Esophagus muscularis mucosa (tissue), 4 donors: ENCODE measurements around the gene MX1. TPM values are rescaled to one million over a fixed set of nuclear protein-coding genes. Genes with fewer than 3 reads are reported as not detected.

ENCODE experiments used
- DNase-seq: peaks from one replicate; pipeline ENCODE4 v3.0.0-alpha.2; 2017; ENCODE audit errors: extremely low spot score
- H3K27ac ChIP-seq, 4 donors: fragments of 200-600 bp; sonication (generic); replicated peaks in 1 of 4; 1 replicate in 3 of 4; 2 replicates in 1 of 4; pipeline ENCODE4 v1.5.1; 2016 to 2019; ENCODE audit warnings: mild to moderate bottlenecking in 1 of 4
- H3K27me3 ChIP-seq, 4 donors: fragments of 200-600 bp; sonication (generic); one replicate each; pipeline versions ENCODE4 v1.5.1 to v1.6.0; 2016 to 2019
- H3K36me3 ChIP-seq, 4 donors: fragments of 200-600 bp; sonication (generic); one replicate each; pipeline ENCODE4 v1.5.1; 2016 to 2019
- H3K4me1 ChIP-seq, 4 donors: fragments of 200-600 bp; sonication (generic); one replicate each; pipeline ENCODE4 v1.5.1; 2016 to 2019
- H3K4me3 ChIP-seq, 4 donors: fragments of 200-600 bp; sonication (generic); 1 replicate in 2 of 4; 2 replicates in 2 of 4; pipeline ENCODE4 v1.5.1; 2016 to 2019; ENCODE audit warnings: mild to moderate bottlenecking in 4 of 4, moderate library complexity in 1 of 4
- H3K9me3 ChIP-seq, 4 donors: fragments of 200-600 bp; sonication (generic); 1 replicate in 3 of 4; 2 replicates in 1 of 4; pipeline ENCODE4 v1.5.1; 2016 to 2019
- CTCF ChIP-seq, 3 experiments: fragments of 200-600 bp in 2 of 3; fragments of 450-650 bp in 1 of 3; sonication (generic) in 2 of 3; IDR thresholded peaks; one replicate each; pipeline ENCODE4 v1.5.1; 2017 to 2019; ENCODE audit warnings: antibody characterized with exemption in 3 of 3, mild to moderate bottlenecking in 2 of 3, moderate library complexity in 1 of 3
- EP300 ChIP-seq: sonication (generic); formaldehyde crosslinking; IDR thresholded peaks from one replicate; pipeline ENCODE4 v1.6.1; 2017; ENCODE audit warnings: antibody characterized with exemption
- POLR2A ChIP-seq: fragments of 450-650 bp; IDR thresholded peaks from one replicate; pipeline ENCODE4 v1.6.1; 2017; ENCODE audit warnings: antibody characterized with exemption, moderate library complexity, mild to moderate bottlenecking, low read depth
- POLR2AphosphoS5 ChIP-seq, 2 donors: sonication (generic); formaldehyde crosslinking; IDR thresholded peaks; one replicate each; pipeline ENCODE4 v1.6.1; 2017; ENCODE audit warnings: antibody characterized with exemption in 2 of 2
- WGBS: methylation state at CpG from one replicate; pipeline ENCODE4 v1.1.5; 2018; 5-methylcytosine and 5-hydroxymethylcytosine counted together
- intact Hi-C: fragments of 100-400 bp; cut with DNase I; formaldehyde crosslinking; loops from one replicate; pipeline ENCODE4 v1.15.1; 2023
- total RNA-seq, 4 donors: library from RNA; depleted of rRNA; stranded (reverse); fragments of >200 nt; gene quantifications; one replicate each; pipeline versions ENCODE4 v1.1.0 to v1.2.1, GENCODE V29; 2016

Gene MX1
- total RNA-seq, 4 donors from 2014 or later, result 13.8 to 34.6 (median 22.2) TPM

DNA sequence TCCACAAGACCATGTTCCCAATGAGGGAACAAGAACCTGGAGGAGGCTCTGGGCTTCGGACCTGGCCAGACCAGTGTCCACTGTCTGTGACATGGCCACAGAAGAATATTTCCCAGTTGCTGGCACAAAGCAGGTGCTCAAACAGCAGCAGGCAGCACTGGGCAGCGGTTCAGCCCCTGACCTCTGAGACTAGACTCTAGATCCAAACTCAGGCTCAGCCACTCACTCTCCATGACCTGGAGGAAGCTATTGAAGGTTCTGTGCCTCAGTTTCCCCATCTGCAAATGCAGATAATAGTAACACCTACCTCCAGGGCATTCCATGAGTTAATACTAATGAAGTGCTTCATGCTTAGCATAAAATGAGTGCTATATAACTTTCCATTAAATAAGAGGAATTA, 73.9 kb downstream of the MX1 start:
- no peak overlapping the region for H3K27ac ChIP-seq
- no peaks in the 10 kb centered on the region for H3K36me3 ChIP-seq
- H3K9me3 ChIP-seq, result no peaks in the 10 kb centered on the region
- TF ChIP-seq POLR2AphosphoS5 (IDR thresholded peaks at IDR 0.05), result no peak
- TF ChIP-seq POLR2A, result no peak
- TF ChIP-seq EP300, result no peak
- no peak for TF ChIP-seq CTCF (IDR thresholded peaks at IDR 0.05)
- no peaks in the 10 kb centered on the region for H3K4me1 ChIP-seq
- 80% methylated on average over 1 of the region's 2 CpGs for WGBS
- peaks cover 0 to 29% (median 1%) of the 10 kb centered on the region in 4 donors for H3K27me3 ChIP-seq
- no peak overlapping the region for H3K4me3 ChIP-seq
- intact Hi-C loops, result no loop called here
- DNase-seq, result no peak

DNA sequence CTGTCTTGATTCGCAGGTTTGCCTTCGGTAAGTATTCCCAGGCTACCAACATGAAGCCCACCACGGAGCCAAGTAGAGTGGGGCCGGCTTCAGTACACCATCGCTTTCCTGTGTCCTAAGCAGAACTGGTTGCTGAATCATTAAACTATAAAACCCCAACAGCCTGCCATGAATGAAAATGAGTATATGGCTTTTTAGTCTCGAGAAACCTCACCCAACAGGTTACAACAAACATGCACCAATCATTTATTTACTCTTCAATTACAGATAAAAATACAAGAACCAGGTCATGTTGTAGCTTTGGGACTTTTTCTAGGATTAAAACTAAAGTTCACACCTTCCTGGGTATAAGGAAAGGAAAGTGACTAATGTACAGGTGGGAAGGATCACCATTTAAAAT, 74.3 kb downstream of the MX1 start:
- 88% methylated on average over 6 of the region's 6 CpGs for WGBS
- DNase-seq, result no peak
- intact Hi-C loops, result no loop called here
- no peaks in the 10 kb centered on the region for H3K9me3 ChIP-seq
- no peaks in the 10 kb centered on the region for H3K36me3 ChIP-seq
- H3K27ac ChIP-seq, result no peak overlapping the region
- H3K4me3 ChIP-seq, result no peak overlapping the region
- TF ChIP-seq CTCF (IDR thresholded peaks at IDR 0.05) (no peak), EP300 (no peak), POLR2A (no peak), POLR2AphosphoS5 (IDR thresholded peaks at IDR 0.05) (no peak)
- H3K27me3 ChIP-seq, result peaks cover 0 to 34% (median 1%) of the 10 kb centered on the region in 4 donors
- H3K4me1 ChIP-seq, result no peaks in the 10 kb centered on the region

DNA sequence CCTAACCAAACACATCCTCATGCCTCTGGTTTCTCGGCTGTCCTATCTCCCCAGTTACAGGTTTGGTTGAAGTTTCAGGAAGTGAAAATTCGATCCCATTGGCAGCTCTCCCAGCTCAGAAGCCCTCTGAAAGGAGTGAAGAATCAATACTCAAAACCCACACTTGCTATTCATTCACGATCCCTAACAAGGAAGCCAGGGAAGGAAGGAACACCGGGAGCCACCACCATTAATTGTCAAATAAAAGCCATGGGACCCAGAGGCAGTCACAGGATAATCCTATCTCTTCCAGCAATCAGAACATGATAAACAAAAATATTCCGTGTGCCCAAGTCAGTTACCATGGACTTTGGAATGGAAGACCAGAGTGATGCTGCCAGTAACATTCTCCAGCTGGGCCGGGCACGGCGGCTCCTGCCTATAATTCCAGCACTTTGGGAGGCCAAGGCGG, 74.9 kb downstream of the MX1 start:
- Histone ChIP-seq H3K27me3 (peaks cover 0 to 40% (median 1%) of the 10 kb centered on the region in 4 donors), H3K9me3 (no peaks in the 10 kb centered on the region), H3K4me3 (no peak overlapping the region), H3K36me3 (no peaks in the 10 kb centered on the region), H3K4me1 (no peaks in the 10 kb centered on the region), H3K27ac (no peak overlapping the region)
- no peak for DNase-seq
- intact Hi-C loops, result no loop called here
- WGBS, result 63% methylated on average over 9 of the region's 9 CpGs
- TF ChIP-seq CTCF (IDR thresholded peaks at IDR 0.05), result no peak
- no peak for TF ChIP-seq EP300
- no peak for TF ChIP-seq POLR2A
- no peak for TF ChIP-seq POLR2AphosphoS5 (IDR thresholded peaks at IDR 0.05)

DNA sequence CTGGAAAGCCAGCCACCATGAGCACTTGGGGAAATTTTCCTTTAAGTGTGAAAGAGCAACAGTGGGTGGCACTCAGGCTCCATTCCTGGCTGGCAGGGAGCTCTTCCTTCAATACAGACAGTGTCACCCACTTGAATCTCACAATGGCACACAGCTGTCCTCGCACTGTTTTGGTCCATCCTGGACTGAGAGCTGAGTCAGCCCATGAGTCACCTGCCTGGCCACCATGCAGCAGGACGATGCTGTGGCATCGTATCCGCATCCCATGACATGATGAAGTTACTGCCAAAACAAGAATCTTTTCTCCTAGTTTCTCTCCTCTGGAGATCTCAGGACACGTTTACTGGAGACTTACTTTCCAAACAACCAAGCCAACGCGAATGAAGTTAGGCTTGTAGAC, 75.9 kb downstream of the MX1 start:
- no peak for DNase-seq
- H3K9me3 ChIP-seq, result no peaks in the 10 kb centered on the region
- H3K4me1 ChIP-seq, result peaks cover 0 to 6% (median 2%) of the 10 kb centered on the region in 4 donors
- TF ChIP-seq POLR2A (no peak), CTCF (IDR thresholded peaks at IDR 0.05) (no peak), POLR2AphosphoS5 (IDR thresholded peaks at IDR 0.05) (no peak), EP300 (no peak)
- no peak overlapping the region for H3K27ac ChIP-seq
- no peaks in the 10 kb centered on the region for H3K36me3 ChIP-seq
- 67% methylated on average over 6 of the region's 7 CpGs for WGBS
- no peak overlapping the region for H3K4me3 ChIP-seq
- peaks cover 0 to 49% (median 8%) of the 10 kb centered on the region in 4 donors for H3K27me3 ChIP-seq
- intact Hi-C loops, result no loop called here

DNA sequence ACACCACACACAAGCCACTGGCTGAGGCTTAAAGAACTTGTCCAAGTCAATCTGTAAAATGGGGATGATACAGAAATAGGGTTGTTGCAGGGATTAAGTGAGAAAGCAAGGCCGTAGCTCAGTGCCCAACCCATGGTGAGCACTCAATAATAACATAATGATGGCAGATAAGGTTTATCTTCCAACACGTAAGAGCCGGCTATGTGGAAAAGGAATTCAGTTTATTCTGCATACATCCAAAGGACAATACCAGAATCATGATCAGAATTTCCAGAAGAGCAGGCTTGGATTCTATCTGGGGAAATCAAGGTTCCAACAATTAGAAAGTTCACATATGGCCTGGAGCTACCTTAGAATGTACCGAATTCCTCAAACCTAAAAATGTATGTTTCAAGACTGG, 77.3 kb downstream of the MX1 start:
- peaks cover 0 to 64% (median 18%) of the 10 kb centered on the region in 4 donors for H3K27me3 ChIP-seq
- H3K27ac ChIP-seq, result no peak overlapping the region
- no peaks in the 10 kb centered on the region for H3K9me3 ChIP-seq
- intact Hi-C loops, result no loop called here
- WGBS, result 93% methylated on average over 4 of the region's 4 CpGs
- peaks cover 10 to 20% (median 16%) of the 10 kb centered on the region in 4 donors for H3K4me1 ChIP-seq
- no peaks in the 10 kb centered on the region for H3K36me3 ChIP-seq
- DNase-seq, result no peak
- TF ChIP-seq POLR2AphosphoS5 (IDR thresholded peaks at IDR 0.05) (no peak), CTCF (IDR thresholded peaks at IDR 0.05) (no peak), POLR2A (no peak), EP300 (no peak)
- H3K4me3 ChIP-seq, result no peak overlapping the region
